HepG2 (cell line): ENCODE data around the gene NAV2. TPM values are rescaled to one million over a fixed set of nuclear protein-coding genes. Genes with fewer than 3 reads are reported as not detected.

ENCODE experiments used
- ATAC-seq: fragments of 200-7000 bp; cut with Tn5 transposase; 3 replicates; pipeline ENCODE4 v1.9.1; 2020; ENCODE audit warnings: mild to moderate bottlenecking, moderate library complexity
- BruUV-seq: library from RNA; stranded (reverse); fragments of 400-500 nt; replicated peaks from 2 replicates; lab custom pipeline; 2021; lab: Mats Ljungman, UMichigan
- CTCF ChIA-PET: fragments of 300-600 bp; formaldehyde crosslinking; extraction: SDS; loops from one replicate; lab custom pipeline; 2021; ENCODE audit warnings: low total read pairs, inconsistent platforms, low intra/inter-chr PET ratio; lab: Yijun Ruan, JAX
- POLR2A ChIA-PET: fragments of 350-600 bp; sonication (Branson Sonifier 250); formaldehyde crosslinking; loops from one replicate; lab custom pipeline; 2020; ENCODE audit warnings: antibody characterized with exemption, inconsistent platforms; lab: Yijun Ruan, JAX
- DNase-seq: peaks from one replicate; pipeline ENCODE4 v3.0.0-alpha.2; 2015; ENCODE audit warnings: low spot score
- FAIRE-seq: peaks from 3 replicates; lab custom pipeline; 2011; peaks lifted over from hg19 to GRCh38; lab: Jason Lieb, UNC
- H2AFZ ChIP-seq: one replicate; pipeline ENCODE4 v1.6.1; 2011; ENCODE audit warnings: low read length, inconsistent platforms
- H3K27ac ChIP-seq: fragments of 300-600 bp; 3 replicates; pipeline ENCODE4 v1.8.0; 2011; ENCODE audit warnings: mixed run types, mild to moderate bottlenecking, mixed read lengths, low read length, inconsistent platforms; ENCODE audit not compliant: insufficient read depth; ENCODE audit errors: extremely low read length
- H3K27me3 ChIP-seq, 2 experiments: fragments of 200-600 bp in 1 of 2; 2 replicates in 1 of 2; 3 replicates in 1 of 2; pipeline versions ENCODE4 v1.6.0 to v1.8.0; 2011; ENCODE audit warnings: low read length in 2 of 2, mild to moderate bottlenecking in 2 of 2, moderate library complexity in 2 of 2, inconsistent platforms in 1 of 2; ENCODE audit not compliant: insufficient read depth in 2 of 2, control insufficient read depth in 1 of 2
- H3K36me3 ChIP-seq, 2 experiments: fragments of 200-600 bp in 1 of 2; replicated peaks in 1 of 2; 2 replicates in 1 of 2; 3 replicates in 1 of 2; pipeline versions ENCODE4 v1.5.1 to v1.8.0; 2011; ENCODE audit warnings: low read length in 2 of 2, inconsistent platforms in 1 of 2; ENCODE audit not compliant: insufficient read depth in 2 of 2, control insufficient read depth in 1 of 2
- H3K4me1 ChIP-seq: 2 replicates; pipeline ENCODE4 v1.5.1; 2012; ENCODE audit warnings: low read length, inconsistent platforms; ENCODE audit not compliant: insufficient read depth
- H3K4me2 ChIP-seq: 2 replicates; pipeline ENCODE4 v1.6.0; 2011; ENCODE audit warnings: low read depth, low read length, inconsistent platforms
- H3K4me3 ChIP-seq, 3 experiments: fragments of 200-600 bp in 1 of 3; sonication (generic), shearing (Covaris generic) in 1 of 3; replicated peaks in 1 of 3; 2 replicates each; pipeline ENCODE4 v1.5.1; 2011 to 2016; ENCODE audit warnings: low read length in 3 of 3, inconsistent platforms in 2 of 3, low read depth in 2 of 3, mild to moderate bottlenecking in 2 of 3, control low read depth in 1 of 3, mixed read lengths in 1 of 3; ENCODE audit not compliant: insufficient read depth in 1 of 3
- H3K79me2 ChIP-seq: one replicate; pipeline ENCODE4 v1.6.1; 2011; ENCODE audit warnings: low read length, inconsistent platforms; ENCODE audit not compliant: insufficient read depth
- H3K9ac ChIP-seq: 2 replicates; pipeline ENCODE4 v1.6.0; 2011; ENCODE audit warnings: mild to moderate bottlenecking, low read depth, low read length, inconsistent platforms; ENCODE audit not compliant: insufficient read depth
- H3K9me3 ChIP-seq: 2 replicates; pipeline ENCODE4 v1.5.1; 2012; ENCODE audit warnings: mild to moderate bottlenecking, low read length
- H4K20me1 ChIP-seq: 2 replicates; pipeline ENCODE4 v1.6.0; 2011; ENCODE audit warnings: inconsistent platforms, mild to moderate bottlenecking, low read length, moderate library complexity; ENCODE audit not compliant: insufficient read depth
- ELF1 ChIP-seq: sonication (generic); formaldehyde crosslinking; IDR thresholded peaks from 2 replicates; pipeline ENCODE4 v1.4.0; 2020; ENCODE audit warnings: missing genetic modification reagents
- ZNF3 ChIP-seq: IDR thresholded peaks from 2 replicates; pipeline ENCODE4 v1.7.0; 2017; ENCODE audit warnings: inconsistent platforms
- ZNF367 ChIP-seq: sonication (generic); formaldehyde crosslinking; IDR thresholded peaks from 2 replicates; pipeline ENCODE4 v1.4.0; 2020; ENCODE audit warnings: missing genetic modification reagents, borderline replicate concordance
- ZNF780A ChIP-seq: sonication (generic); formaldehyde crosslinking; IDR thresholded peaks from 2 replicates; pipeline ENCODE4 v1.8.0; 2022; ENCODE audit warnings: mild to moderate bottlenecking, missing genetic modification reagents, moderate library complexity
- WGBS: methylation state at CpG from one replicate; pipeline ENCODE4 v1.1.6; 2017; ENCODE audit warnings: low lambda C conversion rate; 5-methylcytosine and 5-hydroxymethylcytosine counted together
- in situ Hi-C: cut with HindIII; loops from 2 replicates; pipeline ENCODE4 v1.10.0; 2017; ENCODE audit warnings: low pct_unique_long_range_greater_than_20kb; ENCODE audit not compliant: extremely low pct_ligation_motif_present
- intact Hi-C: fragments of 100-400 bp; cut with micrococcal nuclease; formaldehyde crosslinking; loops from one replicate; pipeline ENCODE4 v1.10.0; 2022; ENCODE audit not compliant: unreplicated experiment
- polyA plus RNA-seq, 8 experiments: library from polyadenylated mRNA; depleted of rRNA in 3 of 8; stranded (reverse) in 7 of 8; unstranded in 1 of 8; fragments of >200 nt; fragmentation: Illumina TruSeq in 4 of 8; extraction: Trizol in 4 of 8; gene quantifications; 2 replicates each; pipeline versions ENCODE4 v1.2.1 to v1.2.3, GENCODE V29; 2011 to 2016; ENCODE audit warnings: low read depth in 4 of 8, missing spikeins in 1 of 8, mixed read lengths in 1 of 8; ENCODE audit not compliant: insufficient read depth in 1 of 8
- total RNA-seq, 5 experiments: library from RNA; depleted of rRNA; stranded (reverse); fragments of >200 nt; fragmentation: Illumina TruSeq; extraction: Trizol; gene quantifications; 2 replicates each; pipeline ENCODE4 v1.2.3, GENCODE V29; 2016; ENCODE audit warnings: low read depth in 1 of 5

NAV2 gene
- total and polyA plus RNA-seq, 2 of the 13 experiments (the other 11 are each of a cell fraction or from before 2014, with no cell fraction given): 9.3 to 34.6 TPM

DNA sequence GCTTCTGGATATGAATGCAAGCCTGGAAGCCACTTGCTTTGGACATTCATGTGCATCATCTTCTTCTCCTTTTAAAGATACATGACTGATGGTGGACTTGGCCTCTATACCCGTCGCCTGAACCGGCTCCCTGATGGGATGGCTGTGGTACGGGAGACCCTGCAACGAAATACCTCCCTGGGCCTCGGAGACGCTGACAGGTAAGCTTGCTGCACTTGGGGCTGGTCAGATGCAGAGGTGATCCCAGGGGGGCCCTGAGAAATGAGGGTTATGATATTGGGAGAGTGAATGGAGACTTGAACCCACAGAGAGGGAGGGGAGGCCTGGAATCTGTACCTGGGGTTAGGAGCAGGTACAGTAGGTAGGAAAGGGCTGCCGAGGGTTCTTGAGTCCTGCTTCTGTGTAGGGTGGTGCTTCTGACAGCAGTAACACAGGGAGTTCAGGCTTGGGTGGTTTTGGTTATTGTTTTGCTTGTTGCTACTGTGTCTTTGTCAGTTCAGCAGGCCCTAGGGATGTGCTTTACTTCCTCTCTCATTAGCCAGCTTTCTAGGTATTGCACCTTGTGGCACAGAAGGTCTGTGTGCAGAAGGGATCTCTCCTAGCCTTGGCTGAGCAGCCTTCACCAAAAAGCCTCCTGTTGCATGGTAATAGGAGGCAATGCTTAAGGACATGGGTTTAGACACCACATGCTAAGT is 271.6 kb downstream of the NAV2 start:
- CTCF ChIA-PET: no interaction called here
- POLR2A ChIA-PET: no interaction called here
- 97% methylated on average over 8 of the region's 8 CpGs for WGBS
- H4K20me1 ChIP-seq: no peaks in the 10 kb centered on the region
- H3K9me3 ChIP-seq: no peaks in the 10 kb centered on the region
- H3K27me3 ChIP-seq: no peaks in the 10 kb centered on the region
- no peak overlapping the region for H3K9ac ChIP-seq
- FAIRE-seq: no peak
- peaks cover 7 to 19% of the 10 kb centered on the region in 2 experiments; a peak in 4 of 5 replicates for H3K36me3 ChIP-seq
- peaks cover 52% of the 10 kb centered on the region for H3K79me2 ChIP-seq
- TF ChIP-seq ZNF3: no peak
- no peak for TF ChIP-seq ZNF780A (CRISPR knock-in tag)
- TF ChIP-seq, all 625 proteins: peak for 0
- peaks cover 67% of the 10 kb centered on the region for H3K4me1 ChIP-seq
- intact Hi-C loops: no loop called here
- no peak overlapping the region for H3K27ac ChIP-seq
- BruUV-seq: no TSS peak
- no peak overlapping the region for H3K4me3 ChIP-seq
- in situ Hi-C loops: no loop called here
- no peak overlapping the region for H3K4me2 ChIP-seq
- no peak for DNase-seq
- no peak for ATAC-seq
- no peak overlapping the region for H2AFZ ChIP-seq

DNA sequence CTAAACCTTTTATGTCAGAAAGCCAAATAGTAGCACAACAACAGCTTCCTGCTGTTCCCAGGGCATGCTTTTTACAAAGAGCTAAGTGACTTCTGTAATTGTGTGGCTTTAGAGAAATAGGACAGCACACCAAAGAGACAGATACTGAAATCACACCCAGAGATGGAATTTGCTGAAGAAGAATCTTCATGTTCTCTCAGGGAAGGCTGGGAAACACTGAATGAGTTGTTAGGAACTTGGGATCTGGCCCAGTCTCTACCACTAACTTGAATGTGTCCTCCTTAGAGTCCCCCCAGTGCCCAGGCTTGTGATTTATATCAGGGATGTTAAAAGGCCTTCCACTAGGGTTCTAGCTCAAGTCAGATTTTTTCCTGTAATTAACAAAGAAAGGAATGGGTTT is 272.5 kb downstream of the NAV2 start:
- no peak overlapping the region for H2AFZ ChIP-seq
- no peaks in the 10 kb centered on the region for H4K20me1 ChIP-seq
- no peaks in the 10 kb centered on the region for H3K27me3 ChIP-seq
- no peak overlapping the region for H3K4me3 ChIP-seq
- BruUV-seq: no TSS peak
- POLR2A ChIA-PET: no interaction called here
- H3K9ac ChIP-seq: no peak overlapping the region
- TF ChIP-seq ZNF367 (no peak), ELF1 (CRISPR knock-in tag) (no peak)
- ATAC-seq: no peak
- no peaks in the 10 kb centered on the region for H3K9me3 ChIP-seq
- in situ Hi-C loops: no loop called here
- H3K4me2 ChIP-seq: no peak overlapping the region
- H3K27ac ChIP-seq: no peak overlapping the region
- peaks cover 43% of the 10 kb centered on the region for H3K79me2 ChIP-seq
- H3K4me1 ChIP-seq: peaks cover 67% of the 10 kb centered on the region
- DNase-seq: no peak
- no peak for FAIRE-seq
- peaks cover 7 to 19% of the 10 kb centered on the region in 2 experiments; a peak in 4 of 5 replicates for H3K36me3 ChIP-seq
- intact Hi-C loops: no loop called here
- CTCF ChIA-PET: no interaction called here
